ENCODE measurements around the gene MAP2K5.

DNA sequence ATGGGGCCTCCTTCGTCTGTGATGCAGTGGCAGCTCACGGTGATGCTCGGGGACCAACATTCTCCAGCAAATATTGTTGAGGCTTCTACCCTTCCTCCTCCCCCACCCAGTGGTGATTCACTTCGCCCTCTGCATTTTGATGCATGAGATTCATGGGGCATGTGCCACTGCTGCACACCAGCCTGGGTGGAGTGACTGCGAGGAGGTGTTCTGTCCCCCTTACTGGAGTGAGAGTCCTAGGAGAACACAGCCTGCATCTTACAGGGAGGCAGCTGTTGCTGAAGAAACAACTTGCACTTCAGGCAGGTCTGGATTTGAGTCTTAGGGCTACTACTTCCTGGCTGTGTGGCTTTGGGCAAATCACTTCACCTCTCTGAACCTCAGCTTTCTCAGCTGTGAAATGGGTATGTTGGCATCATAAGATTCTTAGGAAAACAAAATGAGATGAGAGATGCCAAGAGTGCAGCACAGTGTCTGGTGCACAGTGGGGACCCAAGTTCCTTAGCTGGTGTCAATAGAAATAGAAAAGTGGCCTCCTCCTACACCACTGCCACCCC, 272.6 kb downstream of the MAP2K5 start:
- TF ChIP-seq POLR2A (IDR thresholded peaks at IDR 0.05; ENCODE audit: extremely low read depth, insufficient read length) (no peak), MYC (IDR thresholded peaks at IDR 0.05; ENCODE audit: low read depth, low read length) (no peak)
- TF ChIP-seq, protein P1, sequence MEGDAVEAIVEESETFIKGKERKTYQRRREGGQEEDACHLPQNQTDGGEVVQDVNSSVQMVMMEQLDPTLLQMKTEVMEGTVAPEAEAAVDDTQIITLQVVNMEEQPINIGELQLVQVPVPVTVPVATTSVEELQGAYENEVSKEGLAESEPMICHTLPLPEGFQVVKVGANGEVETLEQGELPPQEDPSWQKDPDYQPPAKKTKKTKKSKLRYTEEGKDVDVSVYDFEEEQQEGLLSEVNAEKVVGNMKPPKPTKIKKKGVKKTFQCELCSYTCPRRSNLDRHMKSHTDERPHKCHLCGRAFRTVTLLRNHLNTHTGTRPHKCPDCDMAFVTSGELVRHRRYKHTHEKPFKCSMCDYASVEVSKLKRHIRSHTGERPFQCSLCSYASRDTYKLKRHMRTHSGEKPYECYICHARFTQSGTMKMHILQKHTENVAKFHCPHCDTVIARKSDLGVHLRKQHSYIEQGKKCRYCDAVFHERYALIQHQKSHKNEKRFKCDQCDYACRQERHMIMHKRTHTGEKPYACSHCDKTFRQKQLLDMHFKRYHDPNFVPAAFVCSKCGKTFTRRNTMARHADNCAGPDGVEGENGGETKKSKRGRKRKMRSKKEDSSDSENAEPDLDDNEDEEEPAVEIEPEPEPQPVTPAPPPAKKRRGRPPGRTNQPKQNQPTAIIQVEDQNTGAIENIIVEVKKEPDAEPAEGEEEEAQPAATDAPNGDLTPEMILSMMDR (IDR thresholded peaks at IDR 0.05; ENCODE audit: low read depth, low read length): no peak
